Neural progenitor cell (in vitro differentiated cells): ENCODE results near the gene CCDC141. TPM values are rescaled to one million over a fixed set of nuclear protein-coding genes. Genes with fewer than 3 reads are reported as not detected.
"Not testable (repeated sequence)": the region's sequence is repeated elsewhere in the genome, so short reads cannot be mapped to it uniquely, and the experiment has no call there.

Source experiments
- DNase-seq: peaks from one replicate; pipeline ENCODE4 v3.0.0-alpha.2; 2016; ENCODE audit warnings: low spot score
- H2AFZ ChIP-seq: fragments of 200-600 bp; sonication (generic); replicated peaks from 2 replicates; pipeline ENCODE4 v1.6.1; 2016; ENCODE audit warnings: antibody characterized with exemption
- H3F3A ChIP-seq: fragments of 200-600 bp; sonication (generic); 2 replicates; pipeline ENCODE4 v1.6.1; 2016; ENCODE audit warnings: antibody characterized with exemption, low read depth
- H3K27ac ChIP-seq: fragments of 200-600 bp; sonication (generic); 2 replicates; pipeline ENCODE4 v1.5.1; 2016; ENCODE audit warnings: mild to moderate bottlenecking
- H3K27me3 ChIP-seq: fragments of 200-600 bp; sonication (generic); 2 replicates; pipeline ENCODE4 v1.6.1; 2016; ENCODE audit warnings: mild to moderate bottlenecking, moderate library complexity
- H3K36me3 ChIP-seq: fragments of 200-600 bp; sonication (generic); 2 replicates; pipeline ENCODE4 v1.5.1; 2016
- H3K4me1 ChIP-seq: fragments of 200-600 bp; sonication (generic); 2 replicates; pipeline ENCODE4 v1.6.1; 2016; ENCODE audit warnings: mixed run types
- H3K4me2 ChIP-seq: fragments of 200-600 bp; sonication (generic); 2 replicates; pipeline ENCODE4 v1.6.1; 2016
- H3K4me3 ChIP-seq: fragments of 200-600 bp; sonication (generic); 2 replicates; pipeline ENCODE4 v1.5.1; 2016
- H3K79me2 ChIP-seq: fragments of 200-600 bp; sonication (generic); 2 replicates; pipeline ENCODE4 v1.6.1; 2016; ENCODE audit warnings: low read depth
- H3K9ac ChIP-seq: fragments of 200-600 bp; sonication (generic); 2 replicates; pipeline ENCODE4 v1.6.1; 2016
- H3K9me3 ChIP-seq: fragments of 200-600 bp; sonication (generic); 2 replicates; pipeline ENCODE4 v1.5.1; 2016; ENCODE audit warnings: low read depth
- H4K20me1 ChIP-seq: fragments of 200-600 bp; sonication (generic); 2 replicates; pipeline ENCODE4 v1.6.1; 2016; ENCODE audit warnings: low read depth
- H3K27ac Mint-ChIP-seq: 3 replicates; pipeline ENCODE4 v1.8.0; 2021; ENCODE audit warnings: mixed read lengths
- H3K27me3 Mint-ChIP-seq: 2 replicates; pipeline ENCODE4 v1.8.0; 2022; ENCODE audit warnings: low read depth, mild to moderate bottlenecking, inconsistent platforms, moderate library complexity, mixed read lengths; ENCODE audit not compliant: insufficient read depth
- H3K36me3 Mint-ChIP-seq: 3 replicates; pipeline ENCODE4 v1.8.0; 2021; ENCODE audit warnings: mixed read lengths
- H3K4me1 Mint-ChIP-seq: 3 replicates; pipeline ENCODE4 v1.8.0; 2021; ENCODE audit warnings: mixed read lengths
- H3K4me3 Mint-ChIP-seq: 3 replicates; pipeline ENCODE4 v1.8.0; 2021; ENCODE audit warnings: mild to moderate bottlenecking, moderate library complexity, mixed read lengths
- H3K9me3 Mint-ChIP-seq: 3 replicates; pipeline ENCODE4 v1.8.0; 2020; ENCODE audit warnings: mixed read lengths
- CTCF ChIP-seq: fragments of 200-600 bp; sonication (generic); IDR thresholded peaks from 2 replicates; pipeline ENCODE4 v1.5.1; 2017; ENCODE audit warnings: antibody characterized with exemption, mild to moderate bottlenecking
- EZH2 ChIP-seq: fragments of 200-600 bp; sonication (generic); IDR thresholded peaks from 2 replicates; pipeline ENCODE4 v1.6.1; 2017; ENCODE audit warnings: antibody characterized with exemption, mild to moderate bottlenecking, moderate library complexity
- EZH2phosphoT487 ChIP-seq: fragments of 200-600 bp; sonication (generic); IDR thresholded peaks from 2 replicates; pipeline ENCODE4 v1.6.1; 2017; ENCODE audit warnings: antibody characterized with exemption
- total RNA-seq: library from RNA; depleted of rRNA; stranded (reverse); fragments of >200 nt; gene quantifications from 2 replicates; pipeline ENCODE4 v1.2.3, GENCODE V29; 2015; ENCODE audit warnings: low replicate concordance

The CCDC141 gene
- total RNA-seq, 1 donor from 2014 or later = 1.8 TPM

- Histone ChIP-seq H3F3A (no peaks in the 10 kb centered on the region), H3K27ac (no peak overlapping the region), H3K27me3 (no peaks in the 10 kb centered on the region), H3K4me3 (no peak overlapping the region), H3K36me3 (no peaks in the 10 kb centered on the region), H3K9me3 (peaks cover 4% of the 10 kb centered on the region), H4K20me1 (no peaks in the 10 kb centered on the region), H3K79me2 (no peaks in the 10 kb centered on the region), H2AFZ (no peak overlapping the region), H3K4me1 (no peaks in the 10 kb centered on the region), H3K9ac (no peak overlapping the region), H3K4me2 (no peak overlapping the region)
- TF ChIP-seq EZH2phosphoT487 (no peak), CTCF (no peak), EZH2 (no peak)
- H3K4me1 Mint-ChIP-seq = no peaks in the 10 kb centered on the region
- no peak overlapping the region for H3K27ac Mint-ChIP-seq
- no peaks in the 10 kb centered on the region for H3K27me3 Mint-ChIP-seq
- no peak for DNase-seq
- H3K9me3 Mint-ChIP-seq = peaks cover 10% of the 10 kb centered on the region
- no peaks in the 10 kb centered on the region for H3K36me3 Mint-ChIP-seq
- no peak overlapping the region for H3K4me3 Mint-ChIP-seq
These were observed 46.2 kb upstream of the CCDC141 start for GRCh38 chr2:179096090-179096489.

- H3K36me3 Mint-ChIP-seq, H3K4me3 ChIP-seq, H3K27ac ChIP-seq, DNase-seq, H3K4me1 Mint-ChIP-seq, H3K4me1 ChIP-seq, H4K20me1 ChIP-seq, H3K27me3 ChIP-seq, H3K9me3 ChIP-seq, H3K79me2 ChIP-seq, H3K4me3 Mint-ChIP-seq, H3K9ac ChIP-seq, H3K27me3 Mint-ChIP-seq, H3K4me2 ChIP-seq, H3F3A ChIP-seq, H2AFZ ChIP-seq, H3K27ac Mint-ChIP-seq, H3K36me3 ChIP-seq: not testable (repeated sequence)
- peaks cover 15% of the 10 kb centered on the region for H3K9me3 Mint-ChIP-seq
These were observed 43.0 kb upstream of the CCDC141 start for GRCh38 chr2:179092912-179093311.

- peaks cover 3% of the 10 kb centered on the region for H3K4me1 Mint-ChIP-seq
- H3K27me3 Mint-ChIP-seq = peaks cover 5% of the 10 kb centered on the region
- peaks cover 15% of the 10 kb centered on the region for H3K9me3 Mint-ChIP-seq
- Histone ChIP-seq H3K4me1 (no peaks in the 10 kb centered on the region), H4K20me1 (no peaks in the 10 kb centered on the region), H3K4me3 (no peak overlapping the region), H3K27ac (no peak overlapping the region), H3K27me3 (no peaks in the 10 kb centered on the region), H3K36me3 (no peaks in the 10 kb centered on the region), H3K9ac (no peak overlapping the region), H3K79me2 (no peaks in the 10 kb centered on the region), H3F3A (no peaks in the 10 kb centered on the region), H3K4me2 (no peak overlapping the region), H3K9me3 (no peaks in the 10 kb centered on the region), H2AFZ (no peak overlapping the region)
- no peaks in the 10 kb centered on the region for H3K36me3 Mint-ChIP-seq
- DNase-seq = no peak
- no peak overlapping the region for H3K4me3 Mint-ChIP-seq
- TF ChIP-seq CTCF = no peak
- TF ChIP-seq EZH2 = no peak
- no peak for TF ChIP-seq EZH2phosphoT487
- no peak overlapping the region for H3K27ac Mint-ChIP-seq
These were observed 32.8 kb upstream of the CCDC141 start for GRCh38 chr2:179082697-179083096.

GRCh38 chr2:179081954-179082353 lies 32.0 kb upstream of the CCDC141 start:
- Mint-ChIP-seq H3K36me3 (no peaks in the 10 kb centered on the region), H3K9me3 (peaks cover 20% of the 10 kb centered on the region), H3K4me3 (no peak overlapping the region), H3K27me3 (peaks cover 5% of the 10 kb centered on the region), H3K27ac (no peak overlapping the region), H3K4me1 (peaks cover 3% of the 10 kb centered on the region)
- no peaks in the 10 kb centered on the region for H3K4me1 ChIP-seq
- DNase-seq = no peak
- no peak overlapping the region for H3K4me3 ChIP-seq
- no peak overlapping the region for H3K9ac ChIP-seq
- no peaks in the 10 kb centered on the region for H4K20me1 ChIP-seq
- H3K27ac ChIP-seq = no peak overlapping the region
- no peaks in the 10 kb centered on the region for H3K9me3 ChIP-seq
- H3K4me2 ChIP-seq = no peak overlapping the region
- TF ChIP-seq CTCF = no peak
- TF ChIP-seq EZH2phosphoT487 = no peak
- TF ChIP-seq EZH2 = no peak
- H2AFZ ChIP-seq = no peak overlapping the region
- no peaks in the 10 kb centered on the region for H3F3A ChIP-seq
- no peaks in the 10 kb centered on the region for H3K27me3 ChIP-seq
- H3K79me2 ChIP-seq = no peaks in the 10 kb centered on the region
- no peaks in the 10 kb centered on the region for H3K36me3 ChIP-seq
